Breast epithelium (tissue), 4 donors: ENCODE results near the gene HEATR1. TPM values are rescaled to one million over a fixed set of nuclear protein-coding genes. Genes with fewer than 3 reads are reported as not detected.
"Not testable (repeated sequence)": the region's sequence is repeated elsewhere in the genome, so short reads cannot be mapped to it uniquely, and the experiment has no call there.

Experiments
- DNase-seq, 2 donors: peaks; one replicate each; pipeline ENCODE4 v3.0.0-alpha.2; 2019; ENCODE audit warnings: low spot score in 2 of 2
- H3K27ac ChIP-seq, 2 donors: fragments of 200-600 bp; sonication (generic) in 1 of 2; one replicate each; pipeline ENCODE4 v1.5.1; 2016 to 2019; ENCODE audit warnings: mild to moderate bottlenecking in 1 of 2
- H3K27me3 ChIP-seq, 2 donors: fragments of 200-600 bp; sonication (generic) in 1 of 2; one replicate each; pipeline versions ENCODE4 v1.5.1 to v1.6.0; 2017 to 2019; ENCODE audit warnings: control low read depth in 1 of 2, mild to moderate bottlenecking in 1 of 2
- H3K36me3 ChIP-seq: fragments of 200-600 bp; one replicate; pipeline ENCODE4 v1.5.1; 2019
- H3K4me1 ChIP-seq, 2 donors: fragments of 200-600 bp; sonication (generic); one replicate each; pipeline ENCODE4 v1.5.1; 2016 to 2019; ENCODE audit warnings: control low read depth in 1 of 2
- H3K4me3 ChIP-seq, 3 donors: fragments of 200-600 bp; sonication (generic); 1 replicate in 2 of 3; 2 replicates in 1 of 3; pipeline ENCODE4 v1.5.1; 2016 to 2019; ENCODE audit warnings: mild to moderate bottlenecking in 3 of 3, moderate library complexity in 2 of 3
- H3K9me3 ChIP-seq, 2 donors: fragments of 200-600 bp; sonication (generic) in 1 of 2; one replicate each; pipeline ENCODE4 v1.5.1; 2016 to 2019; ENCODE audit warnings: control low read depth in 1 of 2
- POLR2A ChIP-seq: fragments of 450-650 bp; IDR thresholded peaks from one replicate; pipeline ENCODE4 v1.6.1; 2016; ENCODE audit warnings: antibody characterized with exemption, mild to moderate bottlenecking, moderate library complexity
- POLR2AphosphoS5 ChIP-seq, 3 donors: sonication (generic); formaldehyde crosslinking; IDR thresholded peaks; one replicate each; pipeline ENCODE4 v1.6.1; 2017; ENCODE audit warnings: antibody characterized with exemption in 3 of 3
- intact Hi-C: fragments of 100-400 bp; cut with DNase I; formaldehyde crosslinking; loops from one replicate; pipeline ENCODE4 v1.15.1; 2023; ENCODE audit warnings: low total_unique reads
- total RNA-seq, 3 donors: library from RNA; depleted of rRNA; stranded (reverse); fragments of >200 nt; gene quantifications; one replicate each; pipeline ENCODE4 v1.1.0, GENCODE V29; 2016
- TF ChIP-seq, protein P1 (sequence below), 3 donors: fragments of 450-650 bp; IDR thresholded peaks; one replicate each; pipeline ENCODE4 v1.5.1; 2016 to 2017; ENCODE audit warnings: antibody characterized with exemption in 3 of 3, mild to moderate bottlenecking in 3 of 3, moderate library complexity in 3 of 3

The HEATR1 gene
- total RNA-seq, 3 donors from 2014 or later = 23.7 to 32.3 (median 30.5) TPM

DNA sequence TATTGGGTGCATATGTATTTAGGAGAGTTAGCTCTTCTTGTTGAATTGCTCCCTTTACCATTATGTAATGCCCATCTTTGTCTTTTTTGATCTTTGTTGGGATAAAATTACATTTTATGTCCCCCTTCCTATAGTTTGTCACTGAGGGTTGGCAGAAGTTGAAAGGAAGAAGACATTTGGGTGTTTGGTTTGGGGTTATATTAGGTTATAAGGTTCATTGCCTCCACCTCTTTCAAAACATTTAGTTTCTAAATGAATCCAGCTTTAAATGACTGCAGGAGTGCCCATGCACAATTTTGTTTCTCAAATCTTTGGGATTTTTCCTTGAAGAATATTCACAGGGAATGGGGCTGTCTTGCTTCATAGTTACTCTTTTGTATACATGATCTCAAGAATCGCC is 95.1 kb downstream of the HEATR1 start:
- no peak for DNase-seq
- no peaks in the 10 kb centered on the region for H3K36me3 ChIP-seq

DNA sequence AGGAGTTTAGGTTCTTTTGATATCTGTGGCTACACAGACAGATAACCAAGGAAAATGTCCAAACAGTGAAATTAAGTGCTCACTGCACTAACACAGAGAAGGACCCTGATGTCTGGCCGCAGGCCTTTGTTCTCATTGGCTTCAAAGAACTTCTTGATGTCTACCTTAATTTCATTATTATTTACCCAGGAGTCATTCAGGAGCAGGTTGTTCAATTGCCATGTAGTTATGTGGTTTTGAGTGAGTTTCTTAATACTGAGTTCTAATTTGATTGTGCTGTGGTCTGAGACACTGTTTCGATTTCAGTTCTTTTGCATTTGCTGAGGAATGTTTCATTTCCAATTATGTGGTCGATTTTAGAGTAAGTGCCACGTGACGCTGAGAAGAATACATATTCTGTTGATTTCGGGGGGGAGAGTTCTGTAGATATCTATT is 95.7 kb downstream of the HEATR1 start:
- H3K4me1 ChIP-seq = no peaks in the 10 kb centered on the region
- H3K4me3 ChIP-seq = no peak overlapping the region
- H3K36me3 ChIP-seq = no peaks in the 10 kb centered on the region
- H3K27ac ChIP-seq = no peak overlapping the region
- no peaks in the 10 kb centered on the region for H3K9me3 ChIP-seq
- H3K27me3 ChIP-seq = no peaks in the 10 kb centered on the region
- TF ChIP-seq POLR2A (no peak), POLR2AphosphoS5 (IDR thresholded peaks at IDR 0.05) (no peak)
- TF ChIP-seq, protein P1, sequence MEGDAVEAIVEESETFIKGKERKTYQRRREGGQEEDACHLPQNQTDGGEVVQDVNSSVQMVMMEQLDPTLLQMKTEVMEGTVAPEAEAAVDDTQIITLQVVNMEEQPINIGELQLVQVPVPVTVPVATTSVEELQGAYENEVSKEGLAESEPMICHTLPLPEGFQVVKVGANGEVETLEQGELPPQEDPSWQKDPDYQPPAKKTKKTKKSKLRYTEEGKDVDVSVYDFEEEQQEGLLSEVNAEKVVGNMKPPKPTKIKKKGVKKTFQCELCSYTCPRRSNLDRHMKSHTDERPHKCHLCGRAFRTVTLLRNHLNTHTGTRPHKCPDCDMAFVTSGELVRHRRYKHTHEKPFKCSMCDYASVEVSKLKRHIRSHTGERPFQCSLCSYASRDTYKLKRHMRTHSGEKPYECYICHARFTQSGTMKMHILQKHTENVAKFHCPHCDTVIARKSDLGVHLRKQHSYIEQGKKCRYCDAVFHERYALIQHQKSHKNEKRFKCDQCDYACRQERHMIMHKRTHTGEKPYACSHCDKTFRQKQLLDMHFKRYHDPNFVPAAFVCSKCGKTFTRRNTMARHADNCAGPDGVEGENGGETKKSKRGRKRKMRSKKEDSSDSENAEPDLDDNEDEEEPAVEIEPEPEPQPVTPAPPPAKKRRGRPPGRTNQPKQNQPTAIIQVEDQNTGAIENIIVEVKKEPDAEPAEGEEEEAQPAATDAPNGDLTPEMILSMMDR (IDR thresholded peaks at IDR 0.05) = no peak
- intact Hi-C loops = no loop called here
- DNase-seq = no peak

More for the DNA sequence above, 95.1 kb downstream of the HEATR1 start:
- no peaks in the 10 kb centered on the region for H3K27me3 ChIP-seq
- intact Hi-C loops = no loop called here
- H3K27ac ChIP-seq = no peak overlapping the region
- TF ChIP-seq, protein P1 (IDR thresholded peaks at IDR 0.05) = no peak
- no peak for TF ChIP-seq POLR2A
- TF ChIP-seq POLR2AphosphoS5 (IDR thresholded peaks at IDR 0.05) = no peak
- no peaks in the 10 kb centered on the region for H3K4me1 ChIP-seq
- H3K4me3 ChIP-seq = no peak overlapping the region
- H3K9me3 ChIP-seq = no peaks in the 10 kb centered on the region

DNA sequence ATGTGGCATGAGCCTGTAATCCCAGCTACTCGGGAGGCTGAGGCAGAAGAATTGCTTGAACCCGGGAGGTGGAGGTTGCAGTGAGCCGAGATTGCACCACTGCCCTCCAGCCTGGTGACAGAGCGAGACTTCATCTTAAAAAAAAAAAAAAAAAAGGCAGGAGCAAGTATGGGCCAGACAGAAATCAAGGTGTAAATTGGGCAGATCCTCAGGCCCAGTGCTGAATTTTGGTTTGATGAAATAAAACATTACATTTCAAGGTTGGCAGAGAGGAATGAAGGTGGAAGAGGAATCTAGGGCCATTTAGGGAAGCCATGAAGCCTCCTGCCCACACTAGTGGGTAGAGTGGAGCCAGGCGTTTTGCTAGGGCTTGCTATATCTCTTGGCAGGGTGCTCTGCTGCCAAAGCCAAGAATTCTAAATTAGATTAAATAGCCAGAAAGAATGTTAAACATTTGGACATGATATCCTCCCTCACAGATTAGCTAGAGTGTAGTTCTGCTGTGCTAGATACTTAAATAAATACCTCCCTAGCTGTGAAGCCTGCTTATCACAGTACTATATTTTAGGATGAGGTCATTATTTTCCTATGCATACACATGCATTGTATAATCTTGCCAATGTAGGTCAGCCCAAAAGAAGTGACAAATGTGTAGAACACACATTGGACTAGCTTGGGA is 97.2 kb downstream of the HEATR1 start:
- intact Hi-C loops = no loop called here
- Histone ChIP-seq H3K36me3 (no peaks in the 10 kb centered on the region), H3K4me3 (no peak overlapping the region), H3K9me3 (no peaks in the 10 kb centered on the region), H3K4me1 (no peaks in the 10 kb centered on the region), H3K27ac (peak overlapping the region in 1 of 2 donors; percentile 48), H3K27me3 (no peaks in the 10 kb centered on the region)
- no peak for DNase-seq
- TF ChIP-seq POLR2AphosphoS5 (IDR thresholded peaks at IDR 0.05) (no peak), POLR2A (no peak)
- TF ChIP-seq, protein P1 (IDR thresholded peaks at IDR 0.05) = no peak

GRCh38 chr1:236504338-236504737 is 100.0 kb downstream of the HEATR1 start:
- DNase-seq, H3K9me3 ChIP-seq, H3K4me1 ChIP-seq, H3K36me3 ChIP-seq, H3K27me3 ChIP-seq, H3K4me3 ChIP-seq, intact Hi-C loops, H3K27ac ChIP-seq: not testable (repeated sequence)

GRCh38 chr1:236502972-236503639 is 101.2 kb downstream of the HEATR1 start:
- DNase-seq = peak in 1 of 2 donors; percentile 50
- TF ChIP-seq, protein P1 (IDR thresholded peaks at IDR 0.05) = no peak
- peak in 1 of 3 donors; percentile 20 for TF ChIP-seq POLR2AphosphoS5 (IDR thresholded peaks at IDR 0.05)
- no peak for TF ChIP-seq POLR2A
- Histone ChIP-seq H3K27me3 (no peaks in the 10 kb centered on the region), H3K4me3 (peak overlapping the region; percentile 23 to 59 (median 42)), H3K9me3 (no peaks in the 10 kb centered on the region), H3K36me3 (no peaks in the 10 kb centered on the region), H3K27ac (peak overlapping the region; percentile 76 to 79), H3K4me1 (no peaks in the 10 kb centered on the region)
- intact Hi-C loops = no loop called here
